ENCODE data around the gene LRTM1.

The LRTM1 gene

GRCh38 chr3:54957711-54958110 lies 29.9 kb upstream of the LRTM1 start:
- Histone ChIP-seq H3K4me3 (ENCODE audit: low read length) (no peak overlapping the region), H3K9me3 (ENCODE audit: low read length) (no peaks in the 10 kb centered on the region), H3K4me1 (ENCODE audit: insufficient read depth, low read length) (peaks cover 15% of the 10 kb centered on the region), H3K27me3 (ENCODE audit: insufficient read depth, low read length) (no peaks in the 10 kb centered on the region), H2AFZ (ENCODE audit: low read depth, low read length) (no peak overlapping the region), H3K36me3 (ENCODE audit: insufficient read depth, low read length) (no peaks in the 10 kb centered on the region)

DNA sequence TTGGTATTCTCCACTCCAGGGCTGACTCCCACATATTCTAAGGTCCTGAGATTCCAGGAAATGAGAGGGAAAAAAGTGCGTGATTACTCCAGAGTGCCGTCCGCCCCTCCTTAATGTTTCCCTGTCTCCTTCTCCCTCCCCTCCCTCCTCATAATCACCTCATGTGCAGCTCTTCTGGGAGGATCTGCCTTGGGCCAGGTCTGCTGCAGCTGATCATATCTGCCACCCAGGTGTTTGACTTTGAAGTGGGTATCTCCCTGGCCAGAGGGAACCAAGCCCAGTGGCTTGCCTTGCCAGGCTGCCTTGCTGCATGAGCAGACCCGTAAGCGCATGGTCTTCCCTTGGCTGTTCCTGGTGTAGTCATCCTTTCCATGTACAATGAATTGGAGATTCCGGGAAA lies 28.1 kb upstream of the LRTM1 start:
- Histone ChIP-seq H3K4me1 (ENCODE audit: insufficient read depth, low read length) (peaks cover 15% of the 10 kb centered on the region), H3K27me3 (ENCODE audit: insufficient read depth, low read length) (no peaks in the 10 kb centered on the region), H3K9me3 (ENCODE audit: low read length) (no peaks in the 10 kb centered on the region), H3K4me3 (ENCODE audit: low read length) (no peak overlapping the region), H3K36me3 (ENCODE audit: insufficient read depth, low read length) (no peaks in the 10 kb centered on the region), H2AFZ (ENCODE audit: low read depth, low read length) (no peak overlapping the region)

DNA sequence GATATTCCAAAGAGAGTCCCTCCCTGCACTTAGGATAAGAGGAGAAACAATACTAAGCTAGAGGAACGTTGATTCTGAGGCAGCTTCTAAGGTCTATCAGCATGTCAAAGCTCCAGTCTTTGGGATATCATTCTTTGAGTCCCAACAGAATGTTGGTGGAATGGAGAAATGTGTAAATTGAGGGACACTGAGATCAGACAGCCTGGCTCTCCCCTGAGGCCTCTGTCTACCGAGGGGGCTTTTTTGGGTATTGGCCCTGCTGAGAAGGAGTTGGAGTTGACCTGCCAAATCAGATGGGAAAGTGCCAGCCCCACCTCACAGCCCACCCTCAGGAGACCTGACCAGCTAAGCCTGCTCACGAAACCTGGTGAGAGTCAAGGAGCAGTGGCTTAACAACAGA lies 27.6 kb upstream of the LRTM1 start:
- H3K4me1 ChIP-seq (ENCODE audit: insufficient read depth, low read length), result peaks cover 16% of the 10 kb centered on the region
- H3K36me3 ChIP-seq (ENCODE audit: insufficient read depth, low read length), result no peaks in the 10 kb centered on the region
- H3K27me3 ChIP-seq (ENCODE audit: insufficient read depth, low read length), result no peaks in the 10 kb centered on the region
- no peaks in the 10 kb centered on the region for H3K9me3 ChIP-seq (ENCODE audit: low read length)
- H3K4me3 ChIP-seq (ENCODE audit: low read length), result no peak overlapping the region
- H2AFZ ChIP-seq (ENCODE audit: low read depth, low read length), result no peak overlapping the region

DNA sequence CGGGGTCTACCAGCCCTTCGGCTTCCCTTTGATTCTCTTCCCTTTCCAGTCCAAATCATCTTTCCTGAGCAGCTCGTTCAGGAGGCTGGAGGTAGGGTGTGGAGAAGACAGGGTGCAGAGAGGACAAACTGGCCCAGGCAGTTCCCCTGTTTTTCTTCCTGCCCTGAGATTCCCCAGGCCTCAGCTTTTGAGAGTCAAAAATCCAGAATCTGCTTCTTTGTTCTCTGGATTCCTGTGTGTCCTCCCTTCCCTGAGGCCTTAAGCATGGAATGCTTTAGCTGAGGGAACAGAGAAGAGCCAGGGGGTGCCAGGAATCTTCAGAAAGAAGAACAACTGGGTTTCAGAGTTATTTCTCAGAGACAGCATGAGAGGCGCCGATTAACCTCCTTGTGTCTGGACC lies 26.7 kb upstream of the LRTM1 start:
- Histone ChIP-seq H3K36me3 (ENCODE audit: insufficient read depth, low read length) (no peaks in the 10 kb centered on the region), H3K4me3 (ENCODE audit: low read length) (no peak overlapping the region), H3K27me3 (ENCODE audit: insufficient read depth, low read length) (no peaks in the 10 kb centered on the region), H2AFZ (ENCODE audit: low read depth, low read length) (no peak overlapping the region), H3K9me3 (ENCODE audit: low read length) (no peaks in the 10 kb centered on the region), H3K4me1 (ENCODE audit: insufficient read depth, low read length) (peaks cover 25% of the 10 kb centered on the region)

DNA sequence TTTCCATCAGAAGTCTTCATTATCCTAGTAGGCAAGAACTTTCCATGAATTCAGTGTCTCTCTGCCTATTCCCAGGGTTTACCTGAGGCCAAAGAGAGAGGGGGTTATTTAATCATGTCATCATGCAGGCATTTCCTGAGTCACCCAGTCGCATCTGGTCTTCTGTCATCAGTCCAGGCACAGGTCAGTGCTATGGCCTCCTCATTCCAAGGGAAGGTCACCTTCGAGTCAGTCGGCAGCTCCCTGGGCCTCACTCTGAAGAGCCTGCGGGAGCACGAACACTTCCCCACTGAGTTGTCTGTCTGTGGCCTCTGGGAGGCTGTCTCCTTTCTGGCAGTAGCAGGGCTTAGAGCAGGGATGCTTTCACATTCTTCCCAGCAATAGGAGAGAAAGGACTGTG lies 26.2 kb upstream of the LRTM1 start:
- Histone ChIP-seq H3K27me3 (ENCODE audit: insufficient read depth, low read length) (no peaks in the 10 kb centered on the region), H2AFZ (ENCODE audit: low read depth, low read length) (no peak overlapping the region), H3K9me3 (ENCODE audit: low read length) (no peaks in the 10 kb centered on the region), H3K4me3 (ENCODE audit: low read length) (no peak overlapping the region), H3K36me3 (ENCODE audit: insufficient read depth, low read length) (no peaks in the 10 kb centered on the region), H3K4me1 (ENCODE audit: insufficient read depth, low read length) (peaks cover 25% of the 10 kb centered on the region)

DNA sequence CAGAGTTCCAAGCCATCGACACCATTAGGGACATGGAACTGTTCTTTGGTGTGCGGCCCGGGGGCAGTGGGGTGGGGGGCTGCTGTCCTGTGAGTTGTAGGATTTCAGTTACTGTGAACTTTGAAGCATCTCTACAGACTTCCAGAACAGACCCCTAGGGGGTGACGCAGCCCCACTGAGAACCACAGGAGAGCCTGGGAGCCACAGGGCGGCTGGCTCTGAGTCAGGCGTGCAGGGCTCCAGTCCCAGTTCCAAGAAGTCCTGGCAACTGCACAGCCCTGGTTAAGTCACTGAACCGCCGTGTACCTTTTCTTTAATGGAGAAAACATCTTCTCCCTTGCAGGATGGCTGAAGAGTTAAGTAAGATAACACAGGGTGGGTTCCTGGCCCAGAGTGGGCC lies 23.5 kb upstream of the LRTM1 start:
- H3K27me3 ChIP-seq (ENCODE audit: insufficient read depth, low read length), result no peaks in the 10 kb centered on the region
- H3K9me3 ChIP-seq (ENCODE audit: low read length), result no peaks in the 10 kb centered on the region
- H3K36me3 ChIP-seq (ENCODE audit: insufficient read depth, low read length), result no peaks in the 10 kb centered on the region
- H2AFZ ChIP-seq (ENCODE audit: low read depth, low read length), result no peak overlapping the region
- peaks cover 25% of the 10 kb centered on the region for H3K4me1 ChIP-seq (ENCODE audit: insufficient read depth, low read length)
- H3K4me3 ChIP-seq (ENCODE audit: low read length), result no peak overlapping the region

DNA sequence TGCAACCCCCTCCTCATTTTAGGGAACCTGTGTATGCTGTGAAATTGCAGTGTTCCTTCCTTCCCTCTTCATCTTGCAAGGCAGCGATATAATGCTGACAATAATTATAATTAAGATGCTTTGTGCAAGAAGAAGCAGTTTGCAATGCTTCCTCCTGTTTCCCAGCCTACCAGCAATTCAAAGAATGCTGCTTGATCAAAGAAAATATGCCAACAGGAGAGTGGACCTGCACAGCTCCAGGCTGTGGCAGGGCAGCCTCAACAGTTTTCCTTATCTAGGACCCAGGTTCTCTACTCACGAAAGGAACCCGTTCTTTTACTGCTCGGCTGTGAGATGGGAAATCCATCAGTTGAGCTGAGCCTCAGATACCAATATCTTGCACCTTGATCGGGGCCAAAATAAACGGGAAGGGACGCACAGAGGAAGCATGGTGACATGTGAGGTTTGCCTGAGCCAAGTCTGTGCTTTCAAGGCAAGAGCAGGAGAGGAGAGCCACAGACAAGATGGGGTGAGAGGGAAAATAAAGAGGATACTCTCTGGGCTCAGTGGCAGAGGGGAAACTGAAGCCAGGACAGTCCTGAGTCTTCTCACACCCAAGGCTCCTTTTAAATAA lies 22.6 kb upstream of the LRTM1 start:
- Histone ChIP-seq H3K4me1 (ENCODE audit: insufficient read depth, low read length) (peaks cover 25% of the 10 kb centered on the region), H2AFZ (ENCODE audit: low read depth, low read length) (no peak overlapping the region), H3K9me3 (ENCODE audit: low read length) (no peaks in the 10 kb centered on the region), H3K36me3 (ENCODE audit: insufficient read depth, low read length) (no peaks in the 10 kb centered on the region), H3K4me3 (ENCODE audit: low read length) (no peak overlapping the region), H3K27me3 (ENCODE audit: insufficient read depth, low read length) (no peaks in the 10 kb centered on the region)

DNA sequence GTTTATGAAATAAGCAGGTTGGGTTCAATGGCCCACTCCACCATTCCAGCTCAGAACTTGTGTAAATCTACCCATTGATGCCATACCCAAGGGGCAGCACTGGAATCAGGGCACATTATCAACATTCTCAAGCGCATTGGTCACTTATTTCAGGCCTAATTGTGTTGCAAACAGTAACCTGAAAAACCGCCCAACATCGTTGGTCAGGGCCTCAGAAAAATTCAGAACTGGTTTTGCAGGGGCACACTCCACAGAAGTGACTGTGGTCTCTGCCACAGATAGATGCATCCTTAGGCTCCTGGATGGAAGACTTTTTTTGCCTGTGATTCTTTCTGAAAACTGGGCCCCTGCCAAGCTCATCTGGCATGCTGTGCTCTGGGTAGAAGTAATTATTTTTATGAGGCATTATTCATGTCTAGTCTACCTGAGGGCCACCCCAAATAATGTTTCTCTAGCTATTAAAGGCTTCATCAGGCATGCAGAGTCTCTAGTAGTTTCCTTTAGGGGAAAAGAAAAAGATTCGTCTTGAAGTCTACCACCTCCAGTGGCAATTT lies 21.7 kb upstream of the LRTM1 start:
- Histone ChIP-seq H3K9me3 (ENCODE audit: low read length) (no peaks in the 10 kb centered on the region), H3K4me3 (ENCODE audit: low read length) (no peak overlapping the region), H3K4me1 (ENCODE audit: insufficient read depth, low read length) (peaks cover 24% of the 10 kb centered on the region), H3K36me3 (ENCODE audit: insufficient read depth, low read length) (no peaks in the 10 kb centered on the region), H2AFZ (ENCODE audit: low read depth, low read length) (no peak overlapping the region), H3K27me3 (ENCODE audit: insufficient read depth, low read length) (no peaks in the 10 kb centered on the region)

GRCh38 chr3:54941690-54942362 lies 14.0 kb upstream of the LRTM1 start:
- H3K9me3 ChIP-seq (ENCODE audit: low read length), result no peaks in the 10 kb centered on the region
- no peaks in the 10 kb centered on the region for H3K27me3 ChIP-seq (ENCODE audit: insufficient read depth, low read length)

GRCh38 chr3:54940971-54941370 lies 13.1 kb upstream of the LRTM1 start:
- Histone ChIP-seq H3K4me1 (ENCODE audit: insufficient read depth, low read length) (peaks cover 28% of the 10 kb centered on the region), H3K36me3 (ENCODE audit: insufficient read depth, low read length) (no peaks in the 10 kb centered on the region), H3K4me3 (ENCODE audit: low read length) (no peak overlapping the region), H2AFZ (ENCODE audit: low read depth, low read length) (no peak overlapping the region), H3K27me3 (ENCODE audit: insufficient read depth, low read length) (no peaks in the 10 kb centered on the region), H3K9me3 (ENCODE audit: low read length) (no peaks in the 10 kb centered on the region)

More at GRCh38 chr3:54941690-54942362, 14.0 kb upstream of the LRTM1 start:
- Histone ChIP-seq H3K4me3 (ENCODE audit: low read length) (no peak overlapping the region), H2AFZ (ENCODE audit: low read depth, low read length) (no peak overlapping the region), H3K36me3 (ENCODE audit: insufficient read depth, low read length) (no peaks in the 10 kb centered on the region), H3K4me1 (ENCODE audit: insufficient read depth, low read length) (peaks cover 21% of the 10 kb centered on the region)

GRCh38 chr3:54939557-54940300 lies 11.9 kb upstream of the LRTM1 start:
- Histone ChIP-seq H3K36me3 (ENCODE audit: insufficient read depth, low read length) (no peaks in the 10 kb centered on the region), H3K27me3 (ENCODE audit: insufficient read depth, low read length) (no peaks in the 10 kb centered on the region), H3K9me3 (ENCODE audit: low read length) (no peaks in the 10 kb centered on the region), H3K4me1 (ENCODE audit: insufficient read depth, low read length) (peaks cover 28% of the 10 kb centered on the region), H2AFZ (ENCODE audit: low read depth, low read length) (no peak overlapping the region), H3K4me3 (ENCODE audit: low read length) (no peak overlapping the region)

GRCh38 chr3:54936561-54936960 lies 8.7 kb upstream of the LRTM1 start:
- peaks cover 32% of the 10 kb centered on the region for H3K4me1 ChIP-seq (ENCODE audit: insufficient read depth, low read length)

DNA sequence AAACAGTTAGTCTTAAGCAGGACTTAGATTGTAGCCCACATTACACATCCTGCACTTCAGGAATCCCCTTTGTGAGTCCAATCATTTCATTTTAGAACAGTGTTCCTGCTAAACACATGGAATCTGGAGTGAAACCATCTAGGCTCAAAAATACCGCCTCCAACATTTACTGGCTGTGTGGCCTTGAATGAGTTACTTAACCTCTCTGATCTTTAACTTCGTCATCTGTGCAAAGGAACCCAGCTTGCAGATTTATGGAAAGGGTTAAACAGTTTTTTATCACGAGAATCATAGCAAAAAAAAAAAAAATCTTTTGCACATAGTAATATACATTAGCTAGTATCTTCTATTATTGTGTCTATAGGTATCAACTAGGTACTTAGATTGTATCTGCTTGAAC lies 8.0 kb upstream of the LRTM1 start:
- H3K9me3 ChIP-seq (ENCODE audit: low read length), result no peaks in the 10 kb centered on the region

More at GRCh38 chr3:54936561-54936960, 8.7 kb upstream of the LRTM1 start:
- H3K9me3 ChIP-seq (ENCODE audit: low read length), result no peaks in the 10 kb centered on the region
- H3K4me3 ChIP-seq (ENCODE audit: low read length), result no peak overlapping the region
- H3K27me3 ChIP-seq (ENCODE audit: insufficient read depth, low read length), result no peaks in the 10 kb centered on the region
- no peaks in the 10 kb centered on the region for H3K36me3 ChIP-seq (ENCODE audit: insufficient read depth, low read length)
- H2AFZ ChIP-seq (ENCODE audit: low read depth, low read length), result no peak overlapping the region

More for the DNA sequence above, 8.0 kb upstream of the LRTM1 start:
- no peak overlapping the region for H2AFZ ChIP-seq (ENCODE audit: low read depth, low read length)
- H3K36me3 ChIP-seq (ENCODE audit: insufficient read depth, low read length), result no peaks in the 10 kb centered on the region
- no peak overlapping the region for H3K4me3 ChIP-seq (ENCODE audit: low read length)
- H3K4me1 ChIP-seq (ENCODE audit: insufficient read depth, low read length), result peaks cover 37% of the 10 kb centered on the region
- H3K27me3 ChIP-seq (ENCODE audit: insufficient read depth, low read length), result no peaks in the 10 kb centered on the region

Measured in neuron (in vitro differentiated cells).